GM12891 (cell line): Measurements from ENCODE around the gene GRAMD2B.

ENCODE experiments used
- PAX5 ChIP-seq: IDR thresholded peaks from 2 replicates; pipeline ENCODE4 v1.6.1; 2011; ENCODE audit warnings: low read length, moderate library complexity, mild to moderate bottlenecking; ENCODE audit not compliant: insufficient read depth, severe bottlenecking
- POLR2A ChIP-seq: IDR thresholded peaks from 2 replicates; pipeline ENCODE4 v1.6.1; 2011; ENCODE audit warnings: low read depth, low read length, control low read depth
- POLR2AphosphoS5 ChIP-seq: IDR thresholded peaks from 2 replicates; pipeline ENCODE4 v1.6.1; 2011; ENCODE audit warnings: low read depth, low read length, control low read depth
- SPI1 ChIP-seq: IDR thresholded peaks from 2 replicates; pipeline ENCODE4 v1.6.1; 2011; ENCODE audit warnings: low read depth, low read length, control low read depth
- TAF1 ChIP-seq: IDR thresholded peaks from 2 replicates; pipeline ENCODE4 v1.6.1; 2011; ENCODE audit warnings: low read depth, low read length, control low read depth

DNA sequence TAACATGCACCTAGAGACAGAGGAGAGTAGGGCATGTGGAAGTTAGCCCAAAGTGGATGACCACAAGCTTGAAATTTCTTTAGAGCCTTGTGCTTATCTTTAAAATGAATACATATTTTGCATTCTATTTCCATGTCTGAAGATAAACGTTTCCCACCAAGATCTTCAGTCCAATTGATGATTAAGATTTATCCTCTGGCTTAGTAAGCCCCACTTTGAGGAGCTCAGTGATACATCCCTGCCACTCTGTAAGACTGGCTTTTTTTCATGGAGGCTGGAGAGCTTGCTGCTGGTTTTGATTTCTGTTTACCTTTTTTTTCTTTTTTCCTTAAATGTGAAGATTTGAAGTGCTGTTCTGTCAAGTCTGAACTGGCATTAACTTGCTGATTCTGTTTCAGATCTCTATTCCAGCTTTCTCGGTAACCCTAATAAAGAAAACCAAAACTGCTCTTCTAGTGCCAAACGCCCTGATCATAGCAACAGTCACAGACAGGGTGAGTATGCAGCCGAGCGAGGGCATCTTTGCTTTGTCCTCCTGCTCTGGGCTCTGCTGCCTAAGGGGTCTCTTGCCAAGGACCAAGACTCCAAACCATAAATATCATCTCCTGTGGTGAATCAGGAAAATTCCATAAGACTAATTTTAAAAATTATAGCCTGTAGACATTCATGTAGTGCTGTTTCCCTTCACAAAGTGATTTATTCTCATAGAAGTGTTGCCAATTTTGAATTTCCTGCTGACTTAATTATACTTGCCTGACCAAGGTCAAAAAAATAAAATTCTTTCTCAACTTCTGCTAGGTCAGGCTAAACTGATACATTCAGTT lies 54.3 kb downstream of the GRAMD2B start:
- TF ChIP-seq POLR2AphosphoS5 (no peak), TAF1 (no peak), POLR2A (no peak), SPI1 (no peak), PAX5 (no peak)
